Activated T-cell treated with anti-CD3 and anti-CD28 coated beads, Interleukin-2, amount 50 U/mL, for 4 hours (primary cell): ENCODE measurements around the gene UPK3BL1. TPM values are rescaled to one million over a fixed set of nuclear protein-coding genes. Genes with fewer than 3 reads are reported as not detected.

Source experiments
- total RNA-seq, 3 donors: library from RNA; stranded (reverse); gene quantifications; one replicate each; pipeline ENCODE4 v1.2.1, GENCODE V29; 2021

Gene UPK3BL1
- total RNA-seq, 3 donors from 2014 or later: 11.3 to 22.0 (median 12.7) TPM

Other genes with a start within 250 kb of the UPK3BL1 start
- 10 to 100 TPM; 24.8 to 30.1 (median 27.0) TPM for gene PRKRIP1, start 246.4 kb downstream of the UPK3BL1 start, total RNA-seq
- gene ORAI2, start 209.2 kb downstream of the UPK3BL1 start, total RNA-seq: 10 to 100 TPM; 24.8 to 35.9 (median 27.4) TPM
- gene ALKBH4, start 177.9 kb downstream of the UPK3BL1 start, total RNA-seq: 10 to 100 TPM; 13.7 to 15.4 (median 15.0) TPM
- gene LRWD1, start 177.8 kb downstream of the UPK3BL1 start, total RNA-seq: 10 to 100 TPM; 54.8 to 57.9 (median 57.7) TPM
- gene POLR2J, start 163.9 kb downstream of the UPK3BL1 start, total RNA-seq: 10 to 100 TPM; 67.3 to 77.4 (median 72.0) TPM
- gene RASA4B, start 125.0 kb downstream of the UPK3BL1 start, total RNA-seq: 10 to 100 TPM; 20.0 to 50.1 (median 35.7) TPM
- gene UPK3BL2, start 99.1 kb downstream of the UPK3BL1 start, total RNA-seq: 1 to 10 TPM; 4.7 to 8.5 (median 7.9) TPM
- not detected for gene SPDYE2, start 91.6 kb downstream of the UPK3BL1 start, total RNA-seq
- 10 to 100 TPM; 19.6 to 28.5 (median 20.0) TPM for gene POLR2J3, start 70.2 kb downstream of the UPK3BL1 start, total RNA-seq
- 10 to 100 TPM; 43.7 to 58.3 (median 47.4) TPM for gene RASA4, start 26.0 kb downstream of the UPK3BL1 start, total RNA-seq
- not detected for gene SPDYE2B, start 7.5 kb upstream of the UPK3BL1 start, total RNA-seq
- 1 to 10 TPM; 5.8 to 8.5 (median 6.1) TPM for gene POLR2J2, start 28.9 kb upstream of the UPK3BL1 start, total RNA-seq
- gene FAM185A, start 106.2 kb upstream of the UPK3BL1 start, total RNA-seq: 10 to 100 TPM in 2 of 3 donors, 1 to 10 TPM in 1; 9.1 to 12.9 (median 10.3) TPM